Left lung (tissue), 10 donors: ENCODE measurements around the gene ZNF780A. TPM values are rescaled to one million over a fixed set of nuclear protein-coding genes. Genes with fewer than 3 reads are reported as not detected.

Experiments used
- ATAC-seq: fragments of 200-7000 bp; cut with Tn5 transposase; one replicate; pipeline ENCODE4 v1.9.1; 2020; ENCODE audit warnings: moderate library complexity
- DNase-seq, 4 donors: peaks; one replicate each; pipeline ENCODE4 v3.0.0-alpha.2; 2013 to 2020
- H3K27ac ChIP-seq, 2 donors: fragments of 200-600 bp; sonication (generic) in 1 of 2; one replicate each; pipeline versions ENCODE4 v1.5.0 to v1.8.0; 2020 to 2021
- H3K27me3 ChIP-seq, 2 donors: fragments of 200-600 bp; sonication (generic) in 1 of 2; one replicate each; pipeline versions ENCODE4 v1.5.0 to v1.8.0; 2020 to 2021
- H3K36me3 ChIP-seq, 2 donors: fragments of 200-600 bp; sonication (generic) in 1 of 2; one replicate each; pipeline versions ENCODE4 v1.5.0 to v1.8.0; 2020 to 2021
- H3K4me1 ChIP-seq, 2 donors: fragments of 200-600 bp; one replicate each; pipeline ENCODE4 v1.8.0; 2021
- H3K4me3 ChIP-seq, 2 donors: fragments of 200-600 bp; sonication (generic) in 1 of 2; one replicate each; pipeline versions ENCODE4 v1.5.0 to v1.8.0; 2020 to 2021; ENCODE audit warnings: mild to moderate bottlenecking in 1 of 2
- H3K9me3 ChIP-seq, 2 donors: fragments of 200-600 bp; sonication (generic) in 1 of 2; one replicate each; pipeline versions ENCODE4 v1.5.0 to v1.8.0; 2020 to 2021
- CTCF ChIP-seq, 2 donors: fragments of 200-600 bp; sonication (generic) in 1 of 2; IDR thresholded peaks; one replicate each; pipeline versions ENCODE4 v1.5.0 to v1.8.0; 2021; ENCODE audit warnings: antibody characterized with exemption in 2 of 2
- intact Hi-C, 2 donors: fragments of 100-400 bp; cut with DNase I; formaldehyde crosslinking; loops; one replicate each; pipeline versions ENCODE4 v1.11.2 to v1.14.2; 2022
- polyA plus RNA-seq, 6 donors: library from polyadenylated mRNA; unstranded; fragments of 120-200 nt; gene quantifications; one replicate each; pipeline ENCODE4 v1.2.1, GENCODE V29; 2013; ENCODE audit not compliant: insufficient read length in 6 of 6
- total RNA-seq, 2 donors: library from RNA; stranded (reverse); fragmentation: NEBNext Ultra II Directional; extraction: Animal tissue kit (Norgen Biotek cat#: 25700); gene quantifications; one replicate each; pipeline ENCODE4 v1.2.1, GENCODE V29; 2021
- donor health status: DM: no; HTN: yes; CAD: no.
- donor health status: DM: no; HTN: no; CAD: no.

The ZNF780A gene
- total and polyA plus RNA-seq, 8 donors = 14.7 to 21.2 (median 18.5) TPM

DNA sequence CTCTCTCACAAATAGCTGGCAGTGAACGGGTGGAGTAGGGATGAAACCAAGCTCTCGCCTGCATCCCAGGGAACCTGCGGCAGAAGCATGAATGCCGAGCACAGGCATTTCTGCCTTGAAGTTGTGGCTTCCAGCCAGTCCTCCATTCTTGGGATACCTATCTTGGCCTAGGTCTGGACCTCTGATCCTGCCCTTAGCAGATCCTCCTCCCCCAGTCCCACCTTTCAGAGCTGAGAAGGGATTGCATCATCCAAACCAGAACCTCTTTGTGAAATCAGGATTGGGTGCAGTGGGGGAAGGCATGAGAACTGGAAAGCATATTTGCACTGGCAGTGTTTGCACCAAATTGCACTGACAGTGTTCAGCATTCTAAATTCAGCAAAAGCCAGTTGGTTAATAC, 5.8 kb downstream of the ZNF780A start:
- Histone ChIP-seq H3K36me3 (peaks cover 0 to 49% of the 10 kb centered on the region in 2 donors), H3K27ac (no peak overlapping the region), H3K4me1 (peaks cover 12 to 14% of the 10 kb centered on the region in 2 donors), H3K9me3 (peaks cover 0 to 2% of the 10 kb centered on the region in 2 donors), H3K27me3 (no peaks in the 10 kb centered on the region), H3K4me3 (no peak overlapping the region)
- ATAC-seq = no peak
- DNase-seq = no peak
- intact Hi-C loops = no loop called here
- no peak for TF ChIP-seq CTCF (IDR thresholded peaks at IDR 0.05)

GRCh38 chr19:40081411-40081810, 9.3 kb downstream of the ZNF780A start:
- ATAC-seq = no peak
- DNase-seq = no peak
- TF ChIP-seq CTCF (IDR thresholded peaks at IDR 0.05) = no peak
- H3K27ac ChIP-seq = peak overlapping the region in 1 of 2 donors; percentile 79
- no peak overlapping the region for H3K4me3 ChIP-seq
- H3K27me3 ChIP-seq = no peaks in the 10 kb centered on the region
- H3K36me3 ChIP-seq = peaks cover 0 to 85% of the 10 kb centered on the region in 2 donors
- H3K4me1 ChIP-seq = peaks cover 0 to 5% of the 10 kb centered on the region in 2 donors
- intact Hi-C loops = no loop called here
- H3K9me3 ChIP-seq = peaks cover 0 to 23% of the 10 kb centered on the region in 2 donors

- Histone ChIP-seq H3K27ac (no peak overlapping the region), H3K4me1 (peaks cover 0 to 5% of the 10 kb centered on the region in 2 donors), H3K27me3 (no peaks in the 10 kb centered on the region), H3K9me3 (peaks cover 0 to 32% of the 10 kb centered on the region in 2 donors), H3K36me3 (peaks cover 0 to 96% of the 10 kb centered on the region in 2 donors), H3K4me3 (no peak overlapping the region)
- DNase-seq (no peak), ATAC-seq (no peak)
- intact Hi-C loops = no loop called here
- TF ChIP-seq CTCF (IDR thresholded peaks at IDR 0.05) = no peak
Measured at GRCh38 chr19:40080289-40080688, 10.5 kb downstream of the ZNF780A start.

DNA sequence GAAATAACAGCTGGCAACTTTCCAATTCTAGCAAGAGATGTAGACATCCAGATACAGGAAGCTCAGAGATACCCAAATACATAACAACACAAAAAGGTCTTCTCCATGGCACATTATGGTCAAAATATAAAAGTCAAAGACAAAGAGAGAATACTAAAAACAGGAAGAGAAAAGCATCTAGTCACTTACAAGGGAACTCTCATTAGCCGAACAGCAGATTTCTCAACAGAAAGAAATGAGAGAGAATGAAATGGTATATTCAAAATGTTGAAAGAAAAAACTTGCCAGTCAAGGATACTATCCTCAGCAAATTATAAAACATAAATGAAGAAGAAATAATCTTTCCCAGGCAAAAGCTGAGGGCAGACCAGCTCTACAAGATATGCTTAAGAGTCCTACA, 12.4 kb downstream of the ZNF780A start:
- DNase-seq (no peak), ATAC-seq (no peak)
- H3K4me1 ChIP-seq = peaks cover 0 to 5% of the 10 kb centered on the region in 2 donors
- no peak overlapping the region for H3K27ac ChIP-seq
- no peak overlapping the region for H3K4me3 ChIP-seq
- peaks cover 0 to 51% of the 10 kb centered on the region in 2 donors for H3K9me3 ChIP-seq
- no peak for TF ChIP-seq CTCF (IDR thresholded peaks at IDR 0.05)
- H3K27me3 ChIP-seq = no peaks in the 10 kb centered on the region
- peaks cover 0 to 100% of the 10 kb centered on the region in 2 donors for H3K36me3 ChIP-seq
- intact Hi-C loops = no loop called here

- H3K4me1 ChIP-seq = no peaks in the 10 kb centered on the region
- H3K4me3 ChIP-seq = no peak overlapping the region
- intact Hi-C loops = no loop called here
- peaks cover 0 to 18% of the 10 kb centered on the region in 2 donors for H3K36me3 ChIP-seq
- no peak overlapping the region for H3K27ac ChIP-seq
- no peak for TF ChIP-seq CTCF (IDR thresholded peaks at IDR 0.05)
- peaks cover 0 to 32% of the 10 kb centered on the region in 2 donors for H3K9me3 ChIP-seq
- no peaks in the 10 kb centered on the region for H3K27me3 ChIP-seq
- ATAC-seq (no peak), DNase-seq (no peak)
Measured at GRCh38 chr19:40070058-40070457, 20.7 kb downstream of the ZNF780A start.
